GM23248 (cell line): Measurements from ENCODE around the gene AGPAT3. TPM values are rescaled to one million over a fixed set of nuclear protein-coding genes. Genes with fewer than 3 reads are reported as not detected.

ENCODE experiments used
- DNase-seq: peaks from one replicate; pipeline ENCODE4 v3.0.0-alpha.2; 2015
- H2AFZ ChIP-seq: fragments of 200-600 bp; sonication (generic); 2 replicates; pipeline ENCODE4 v1.6.1; 2016; ENCODE audit warnings: antibody characterized with exemption
- H3F3A ChIP-seq: fragments of 200-600 bp; sonication (generic); 2 replicates; pipeline ENCODE4 v1.6.1; 2016; ENCODE audit warnings: mild to moderate bottlenecking, antibody characterized with exemption, mixed run types; ENCODE audit not compliant: insufficient read depth
- H3K27ac ChIP-seq: fragments of 200-600 bp; sonication (generic); 2 replicates; pipeline ENCODE4 v1.5.1; 2016; ENCODE audit warnings: mild to moderate bottlenecking
- H3K27me3 ChIP-seq: fragments of 200-600 bp; sonication (generic); replicated peaks from 2 replicates; pipeline ENCODE4 v1.6.1; 2016; ENCODE audit warnings: mild to moderate bottlenecking; ENCODE audit not compliant: insufficient read depth
- H3K36me3 ChIP-seq: fragments of 200-600 bp; sonication (generic); 2 replicates; pipeline ENCODE4 v1.6.1; 2016; ENCODE audit warnings: low read depth, mild to moderate bottlenecking
- H3K4me1 ChIP-seq: fragments of 200-600 bp; sonication (generic); 2 replicates; pipeline ENCODE4 v1.6.1; 2016; ENCODE audit warnings: mild to moderate bottlenecking; ENCODE audit not compliant: insufficient read depth
- H3K4me2 ChIP-seq: fragments of 200-600 bp; sonication (generic); one replicate; pipeline ENCODE4 v1.6.1; 2016; ENCODE audit warnings: mild to moderate bottlenecking; ENCODE audit not compliant: unreplicated experiment
- H3K4me3 ChIP-seq: fragments of 200-600 bp; sonication (generic); 2 replicates; pipeline ENCODE4 v1.5.1; 2016; ENCODE audit warnings: mild to moderate bottlenecking
- H3K79me2 ChIP-seq: fragments of 200-600 bp; sonication (generic); 2 replicates; pipeline ENCODE4 v1.6.1; 2016; ENCODE audit warnings: mild to moderate bottlenecking; ENCODE audit not compliant: insufficient read depth
- H3K9ac ChIP-seq: fragments of 200-600 bp; sonication (generic); 2 replicates; pipeline ENCODE4 v1.6.1; 2016; ENCODE audit warnings: mild to moderate bottlenecking
- H3K9me2 ChIP-seq: fragments of 200-600 bp; sonication (generic); 2 replicates; pipeline ENCODE4 v1.6.1; 2016; ENCODE audit warnings: mixed run types, mild to moderate bottlenecking, moderate library complexity; ENCODE audit not compliant: insufficient read depth
- H3K9me3 ChIP-seq: fragments of 200-600 bp; sonication (generic); one replicate; pipeline ENCODE4 v1.6.1; 2017; ENCODE audit warnings: low read depth
- H4K20me1 ChIP-seq: fragments of 200-600 bp; sonication (generic); 2 replicates; pipeline ENCODE4 v1.6.0; 2016; ENCODE audit not compliant: insufficient read depth
- EZH2 ChIP-seq: fragments of 200-600 bp; sonication (generic); IDR thresholded peaks from 2 replicates; pipeline ENCODE4 v1.6.1; 2018; ENCODE audit warnings: antibody characterized with exemption, mild to moderate bottlenecking; ENCODE audit not compliant: insufficient read depth, poor library complexity, severe bottlenecking
- EZH2phosphoT487 ChIP-seq: fragments of 200-600 bp; sonication (generic); IDR thresholded peaks from 2 replicates; pipeline ENCODE4 v1.6.1; 2018; ENCODE audit warnings: antibody characterized with exemption, moderate library complexity, mild to moderate bottlenecking, low read depth; ENCODE audit not compliant: insufficient read depth
- WGBS, 2 experiments: methylation state at CpG; one replicate each; pipeline ENCODE4 v1.1.6; 2015 to 2017; ENCODE audit warnings: low lambda C conversion rate in 2 of 2, low coverage in 1 of 2; ENCODE audit errors: missing lambda C conversion rate in 2 of 2; 5-methylcytosine and 5-hydroxymethylcytosine counted together
- in situ Hi-C: fragments of 300-500 bp; cut with MboI; formaldehyde crosslinking; loops from 2 replicates; pipeline ENCODE4 v1.15.0; 2020
- polyA plus RNA-seq: library from polyadenylated mRNA; unstranded; fragments of >200 nt; fragmentation: Nextera tagmentation; extraction: Ambion mirVana; gene quantifications from 2 replicates; pipeline ENCODE4 v1.2.1, GENCODE V29; 2016
- total RNA-seq: library from RNA; depleted of rRNA; stranded (reverse); fragments of >200 nt; shearing (Covaris generic); gene quantifications from 2 replicates; pipeline ENCODE4 v1.2.3, GENCODE V29; 2014

AGPAT3 gene
- total and polyA plus RNA-seq, 2 experiments from 2014 or later, result 12.3 to 29.3 TPM

DNA sequence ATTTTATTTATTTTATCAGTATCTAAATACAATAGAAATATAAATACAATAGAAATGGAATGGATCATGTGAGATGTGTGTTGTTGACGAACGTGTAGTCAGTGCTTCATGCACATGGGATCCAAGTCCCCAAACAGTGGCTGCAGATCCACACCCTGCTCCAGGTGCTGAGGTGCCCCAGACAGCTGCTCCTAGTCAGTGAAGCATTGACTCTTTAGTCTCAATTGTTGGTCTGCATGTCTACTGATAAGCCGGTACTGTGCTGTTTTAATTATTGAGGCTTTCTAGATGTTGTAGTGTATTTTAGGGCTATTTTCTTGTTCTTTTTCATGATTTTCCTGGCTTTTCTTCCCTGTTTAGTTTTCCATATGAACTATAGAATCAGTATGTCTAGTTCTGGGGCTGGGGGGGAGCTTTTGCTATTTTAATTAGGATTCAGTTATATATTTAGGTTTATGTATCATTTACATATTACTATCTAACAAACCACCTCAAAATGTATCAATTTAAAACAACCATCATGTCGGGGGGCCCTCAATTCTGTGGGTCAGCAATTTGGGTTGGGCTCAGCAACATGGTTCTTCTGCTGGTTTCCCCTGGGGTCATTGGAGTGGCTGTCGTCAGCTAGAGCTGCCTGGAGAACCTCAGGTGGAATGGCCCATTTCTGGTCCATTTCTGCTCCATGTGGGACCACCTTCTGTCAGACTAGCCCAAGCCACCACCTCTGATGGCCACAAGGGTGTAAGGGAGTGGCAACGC is 83.9 kb downstream of the AGPAT3 start:
- in situ Hi-C loops, result no loop called here
- no peaks in the 10 kb centered on the region for H3K4me1 ChIP-seq
- H3K4me2 ChIP-seq, result no peak overlapping the region
- 98% methylated on average over 6 of the region's 6 CpGs for WGBS, 2 experiments
- no peak for TF ChIP-seq EZH2phosphoT487
- TF ChIP-seq EZH2, result no peak
- no peaks in the 10 kb centered on the region for H3K79me2 ChIP-seq
- no peak overlapping the region for H3K27ac ChIP-seq
- H3K9me3 ChIP-seq, result no peaks in the 10 kb centered on the region
- H3K27me3 ChIP-seq, result no peaks in the 10 kb centered on the region
- no peak overlapping the region for H3K9ac ChIP-seq
- H2AFZ ChIP-seq, result no peak overlapping the region
- H3F3A ChIP-seq, result no peaks in the 10 kb centered on the region
- DNase-seq, result no peak
- no peaks in the 10 kb centered on the region for H3K9me2 ChIP-seq
- H3K4me3 ChIP-seq, result no peak overlapping the region
- no peaks in the 10 kb centered on the region for H3K36me3 ChIP-seq
- no peaks in the 10 kb centered on the region for H4K20me1 ChIP-seq

DNA sequence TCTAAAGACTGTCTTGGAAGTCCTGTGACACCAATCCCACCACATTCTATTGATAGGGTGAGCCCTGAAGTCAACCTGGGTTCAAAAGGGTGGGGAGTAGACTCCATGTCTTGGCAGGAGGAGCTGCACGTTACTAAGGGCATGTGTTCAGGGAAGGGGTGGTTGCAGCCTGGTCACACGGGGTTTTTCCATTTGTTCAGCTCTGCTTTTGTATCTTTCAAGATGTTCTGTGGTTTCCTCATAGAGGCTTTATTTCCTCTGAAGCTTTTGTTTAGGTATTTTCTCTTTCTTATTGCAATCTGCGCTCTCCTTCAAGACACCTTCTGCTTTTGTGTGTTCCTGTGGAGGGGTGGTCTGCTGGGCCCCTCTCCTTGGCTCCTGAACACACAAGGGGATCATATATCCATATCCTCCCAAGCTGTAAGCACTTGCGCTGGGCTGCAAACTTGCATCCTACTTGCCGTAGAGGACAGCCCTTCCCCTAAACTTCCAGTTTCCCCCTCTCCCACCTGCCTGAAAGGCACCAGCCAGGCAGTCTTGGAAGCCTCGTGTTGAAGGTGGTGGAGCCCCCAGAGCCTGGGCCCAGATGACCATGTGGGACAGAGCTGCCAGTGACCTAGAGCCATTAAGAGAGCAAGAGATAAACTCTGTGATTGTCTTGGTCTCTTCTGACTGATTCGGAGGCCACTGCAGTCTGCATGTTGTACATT is 84.6 kb downstream of the AGPAT3 start:
- H3K4me2 ChIP-seq, result no peak overlapping the region
- in situ Hi-C loops, result no loop called here
- no peaks in the 10 kb centered on the region for H3K4me1 ChIP-seq
- no peaks in the 10 kb centered on the region for H3K9me3 ChIP-seq
- DNase-seq, result no peak
- no peaks in the 10 kb centered on the region for H4K20me1 ChIP-seq
- H3F3A ChIP-seq, result no peaks in the 10 kb centered on the region
- WGBS, 2 experiments, result 84% methylated on average over 7 of the region's 7 CpGs
- no peak for TF ChIP-seq EZH2
- no peak for TF ChIP-seq EZH2phosphoT487
- H3K27ac ChIP-seq, result no peak overlapping the region
- H3K79me2 ChIP-seq, result no peaks in the 10 kb centered on the region
- H3K9me2 ChIP-seq, result no peaks in the 10 kb centered on the region
- no peak overlapping the region for H2AFZ ChIP-seq
- no peak overlapping the region for H3K4me3 ChIP-seq
- no peaks in the 10 kb centered on the region for H3K27me3 ChIP-seq
- no peak overlapping the region for H3K9ac ChIP-seq
- H3K36me3 ChIP-seq, result no peaks in the 10 kb centered on the region

DNA sequence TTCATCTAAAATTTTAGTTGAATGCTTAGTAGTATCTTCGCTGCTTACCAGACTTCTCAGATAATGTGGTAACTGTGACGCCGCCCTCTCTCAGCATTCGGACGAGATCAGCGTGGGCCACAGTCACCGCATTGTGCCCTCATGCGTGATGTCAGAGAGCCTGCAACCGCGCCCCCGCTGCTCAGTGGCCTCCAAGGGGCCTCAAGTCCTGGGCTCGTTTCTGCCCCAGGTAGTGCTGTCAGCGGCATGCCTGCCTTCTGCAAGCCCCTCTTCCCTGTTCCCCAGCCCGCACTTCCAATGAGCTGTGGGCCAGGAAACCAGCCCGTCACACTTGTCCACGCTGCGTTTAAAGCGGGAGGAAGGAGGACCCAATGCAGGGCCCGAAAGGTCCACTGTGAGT is 85.5 kb downstream of the AGPAT3 start:
- no peaks in the 10 kb centered on the region for H3K9me2 ChIP-seq

DNA sequence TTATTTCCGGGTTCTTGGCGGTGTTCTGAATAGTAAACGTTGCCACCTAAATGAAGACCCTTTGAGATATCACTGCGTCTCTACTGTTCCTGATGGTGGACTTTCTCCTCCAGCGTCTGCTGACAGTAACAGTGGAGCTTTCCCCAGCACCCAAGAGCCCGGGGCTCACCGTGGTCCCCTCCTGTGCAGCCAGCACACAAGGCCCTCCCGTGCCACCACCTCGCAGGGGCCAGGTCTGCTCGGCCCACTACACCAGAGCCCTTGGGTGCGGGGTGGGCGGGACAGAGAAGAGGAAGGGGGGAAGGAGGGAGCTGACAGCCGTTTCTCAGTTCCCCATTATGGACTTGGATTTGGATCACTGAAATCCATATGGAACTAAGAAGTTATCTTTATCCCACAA is 85.9 kb downstream of the AGPAT3 start:
- in situ Hi-C loops, result no loop called here
- Histone ChIP-seq H3F3A (no peaks in the 10 kb centered on the region), H3K4me1 (no peaks in the 10 kb centered on the region), H2AFZ (no peak overlapping the region), H3K79me2 (no peaks in the 10 kb centered on the region), H3K9me3 (no peaks in the 10 kb centered on the region), H3K27me3 (no peaks in the 10 kb centered on the region), H3K36me3 (no peaks in the 10 kb centered on the region), H3K4me3 (no peak overlapping the region), H3K9me2 (no peaks in the 10 kb centered on the region), H4K20me1 (no peaks in the 10 kb centered on the region), H3K9ac (no peak overlapping the region), H3K27ac (no peak overlapping the region), H3K4me2 (no peak overlapping the region)
- 74 to 83% methylated on average over 12 to 13 of the region's 13 CpGs for WGBS, 2 experiments
- TF ChIP-seq EZH2phosphoT487, result no peak
- TF ChIP-seq EZH2, result no peak
- no peak for DNase-seq

More for the DNA sequence above, 85.5 kb downstream of the AGPAT3 start:
- TF ChIP-seq EZH2phosphoT487, result no peak
- TF ChIP-seq EZH2, result no peak
- no peak overlapping the region for H3K9ac ChIP-seq
- no peak overlapping the region for H3K4me3 ChIP-seq
- DNase-seq, result no peak
- H3K27me3 ChIP-seq, result no peaks in the 10 kb centered on the region
- H2AFZ ChIP-seq, result no peak overlapping the region
- H3K4me2 ChIP-seq, result no peak overlapping the region
- H4K20me1 ChIP-seq, result no peaks in the 10 kb centered on the region
- in situ Hi-C loops, result no loop called here
- H3K27ac ChIP-seq, result no peak overlapping the region
- 96% methylated on average over 19 of the region's 19 CpGs for WGBS, 2 experiments
- no peaks in the 10 kb centered on the region for H3K4me1 ChIP-seq
- H3F3A ChIP-seq, result no peaks in the 10 kb centered on the region
- no peaks in the 10 kb centered on the region for H3K36me3 ChIP-seq
- H3K79me2 ChIP-seq, result no peaks in the 10 kb centered on the region
- H3K9me3 ChIP-seq, result no peaks in the 10 kb centered on the region
